Measurements from ENCODE around the gene HS6ST2.

The HS6ST2 gene

DNA sequence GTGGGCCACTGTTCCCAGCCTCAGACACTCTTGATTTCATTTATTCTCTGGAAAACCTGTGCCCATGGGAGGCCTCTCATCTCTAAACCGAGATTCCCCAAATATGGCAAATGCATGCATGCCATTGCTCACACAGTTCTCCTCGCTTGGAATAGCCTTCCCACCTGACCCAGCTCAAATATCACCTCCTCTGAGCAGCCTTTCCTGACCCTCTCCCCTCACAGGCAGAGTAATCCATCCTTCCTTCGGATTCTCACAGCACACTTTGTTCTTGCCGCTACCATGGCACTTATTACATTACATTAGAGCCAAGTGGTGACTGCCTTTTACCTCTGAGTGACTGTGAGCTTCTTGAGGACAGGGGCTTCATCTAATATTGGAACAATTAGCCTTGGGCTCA is 209.5 kb downstream of the HS6ST2 start:
- no peaks in the 10 kb centered on the region for H3K36me3 ChIP-seq (ENCODE audit: insufficient read depth, low read length)
- H3K27ac ChIP-seq (ENCODE audit: low read length) = no peak overlapping the region
- H2AFZ ChIP-seq (ENCODE audit: low read depth, low read length) = no peak overlapping the region
- no peak overlapping the region for H3K9ac ChIP-seq (ENCODE audit: low read depth, low read length)
- H3K79me2 ChIP-seq (ENCODE audit: insufficient read depth, low read length) = no peaks in the 10 kb centered on the region
- no peaks in the 10 kb centered on the region for H4K20me1 ChIP-seq (ENCODE audit: insufficient read depth, low read length)
- H3K4me3 ChIP-seq (ENCODE audit: low read depth in 1 of 2, low read length in 2 of 2) = no peak overlapping the region
- H3K27me3 ChIP-seq (ENCODE audit: insufficient read depth, low read length, poor library complexity) = no peaks in the 10 kb centered on the region
- DNase-seq (no peak), ATAC-seq (ENCODE audit: insufficient read depth, low read depth) (no peak)
- H3K4me2 ChIP-seq (ENCODE audit: insufficient read depth, low read length) = no peak overlapping the region
- TF ChIP-seq, protein P1, sequence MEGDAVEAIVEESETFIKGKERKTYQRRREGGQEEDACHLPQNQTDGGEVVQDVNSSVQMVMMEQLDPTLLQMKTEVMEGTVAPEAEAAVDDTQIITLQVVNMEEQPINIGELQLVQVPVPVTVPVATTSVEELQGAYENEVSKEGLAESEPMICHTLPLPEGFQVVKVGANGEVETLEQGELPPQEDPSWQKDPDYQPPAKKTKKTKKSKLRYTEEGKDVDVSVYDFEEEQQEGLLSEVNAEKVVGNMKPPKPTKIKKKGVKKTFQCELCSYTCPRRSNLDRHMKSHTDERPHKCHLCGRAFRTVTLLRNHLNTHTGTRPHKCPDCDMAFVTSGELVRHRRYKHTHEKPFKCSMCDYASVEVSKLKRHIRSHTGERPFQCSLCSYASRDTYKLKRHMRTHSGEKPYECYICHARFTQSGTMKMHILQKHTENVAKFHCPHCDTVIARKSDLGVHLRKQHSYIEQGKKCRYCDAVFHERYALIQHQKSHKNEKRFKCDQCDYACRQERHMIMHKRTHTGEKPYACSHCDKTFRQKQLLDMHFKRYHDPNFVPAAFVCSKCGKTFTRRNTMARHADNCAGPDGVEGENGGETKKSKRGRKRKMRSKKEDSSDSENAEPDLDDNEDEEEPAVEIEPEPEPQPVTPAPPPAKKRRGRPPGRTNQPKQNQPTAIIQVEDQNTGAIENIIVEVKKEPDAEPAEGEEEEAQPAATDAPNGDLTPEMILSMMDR (IDR thresholded peaks at IDR 0.05; ENCODE audit: borderline replicate concordance, extremely low read depth, low read length, poor library complexity, severe bottlenecking) = no peak
- no peak for TF ChIP-seq EZH2 (IDR thresholded peaks at IDR 0.05; ENCODE audit: borderline replicate concordance, low read depth, low read length, severe bottlenecking)
- H3K4me1 ChIP-seq (ENCODE audit: insufficient read depth, low read length) = peaks cover 42% of the 10 kb centered on the region
- H3K9me3 ChIP-seq (ENCODE audit: insufficient read depth, low read length, severe bottlenecking) = no peaks in the 10 kb centered on the region

DNA sequence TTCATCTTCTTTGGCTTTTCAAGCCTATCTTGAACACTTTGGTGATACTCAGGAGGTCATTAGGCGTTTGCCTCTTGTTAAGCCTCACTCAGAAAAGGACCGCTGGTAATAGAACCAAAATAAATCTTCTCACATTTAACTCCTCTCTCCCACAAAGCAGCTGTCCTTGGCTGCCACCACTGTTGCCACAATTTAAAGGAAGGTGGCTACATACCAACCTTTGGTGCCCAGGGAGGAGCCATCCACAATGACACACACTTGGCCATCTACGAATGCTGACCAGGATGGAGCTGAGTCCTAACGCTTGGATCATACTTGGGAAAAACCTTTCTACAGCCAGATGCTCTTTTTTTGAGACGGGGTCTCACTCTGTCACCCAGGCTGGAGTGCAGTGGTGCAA is 210.2 kb downstream of the HS6ST2 start:
- H3K79me2 ChIP-seq (ENCODE audit: insufficient read depth, low read length) = no peaks in the 10 kb centered on the region
- H3K27ac ChIP-seq (ENCODE audit: low read length) = no peak overlapping the region
- no peaks in the 10 kb centered on the region for H3K36me3 ChIP-seq (ENCODE audit: insufficient read depth, low read length)
- no peaks in the 10 kb centered on the region for H4K20me1 ChIP-seq (ENCODE audit: insufficient read depth, low read length)
- no peaks in the 10 kb centered on the region for H3K9me3 ChIP-seq (ENCODE audit: insufficient read depth, low read length, severe bottlenecking)
- peaks cover 42% of the 10 kb centered on the region for H3K4me1 ChIP-seq (ENCODE audit: insufficient read depth, low read length)
- no peaks in the 10 kb centered on the region for H3K27me3 ChIP-seq (ENCODE audit: insufficient read depth, low read length, poor library complexity)
- no peak overlapping the region for H3K4me2 ChIP-seq (ENCODE audit: insufficient read depth, low read length)
- no peak overlapping the region for H3K9ac ChIP-seq (ENCODE audit: low read depth, low read length)
- H2AFZ ChIP-seq (ENCODE audit: low read depth, low read length) = no peak overlapping the region
- DNase-seq (no peak), ATAC-seq (ENCODE audit: insufficient read depth, low read depth) (no peak)
- no peak overlapping the region for H3K4me3 ChIP-seq (ENCODE audit: low read depth in 1 of 2, low read length in 2 of 2)
- TF ChIP-seq, protein P1 (IDR thresholded peaks at IDR 0.05; ENCODE audit: borderline replicate concordance, extremely low read depth, low read length, poor library complexity, severe bottlenecking) = no peak
- TF ChIP-seq EZH2 (IDR thresholded peaks at IDR 0.05; ENCODE audit: borderline replicate concordance, low read depth, low read length, severe bottlenecking) = no peak

GRCh38 chrX:132745593-132745992 is 212.8 kb downstream of the HS6ST2 start:
- DNase-seq = no peak
- Histone ChIP-seq H3K79me2 (ENCODE audit: insufficient read depth, low read length) (no peaks in the 10 kb centered on the region), H3K9me3 (ENCODE audit: insufficient read depth, low read length, severe bottlenecking) (no peaks in the 10 kb centered on the region), H3K36me3 (ENCODE audit: insufficient read depth, low read length) (no peaks in the 10 kb centered on the region), H3K4me3 (ENCODE audit: low read depth in 1 of 2, low read length in 2 of 2) (no peak overlapping the region), H4K20me1 (ENCODE audit: insufficient read depth, low read length) (no peaks in the 10 kb centered on the region), H3K9ac (ENCODE audit: low read depth, low read length) (no peak overlapping the region), H3K4me2 (ENCODE audit: insufficient read depth, low read length) (no peak overlapping the region), H3K4me1 (ENCODE audit: insufficient read depth, low read length) (peaks cover 25% of the 10 kb centered on the region), H3K27me3 (ENCODE audit: insufficient read depth, low read length, poor library complexity) (no peaks in the 10 kb centered on the region), H3K27ac (ENCODE audit: low read length) (no peak overlapping the region), H2AFZ (ENCODE audit: low read depth, low read length) (no peak overlapping the region)
- TF ChIP-seq, protein P1 (IDR thresholded peaks at IDR 0.05; ENCODE audit: borderline replicate concordance, extremely low read depth, low read length, poor library complexity, severe bottlenecking) = no peak
- no peak for TF ChIP-seq EZH2 (IDR thresholded peaks at IDR 0.05; ENCODE audit: borderline replicate concordance, low read depth, low read length, severe bottlenecking)
- ATAC-seq (ENCODE audit: insufficient read depth, low read depth) = no peak

- H3K36me3 ChIP-seq (ENCODE audit: insufficient read depth, low read length) = no peaks in the 10 kb centered on the region
- H4K20me1 ChIP-seq (ENCODE audit: insufficient read depth, low read length) = no peaks in the 10 kb centered on the region
- no peak overlapping the region for H3K9ac ChIP-seq (ENCODE audit: low read depth, low read length)
- H2AFZ ChIP-seq (ENCODE audit: low read depth, low read length) = no peak overlapping the region
- no peak for DNase-seq
- H3K4me2 ChIP-seq (ENCODE audit: insufficient read depth, low read length) = no peak overlapping the region
- H3K27me3 ChIP-seq (ENCODE audit: insufficient read depth, low read length, poor library complexity) = no peaks in the 10 kb centered on the region
- no peak overlapping the region for H3K27ac ChIP-seq (ENCODE audit: low read length)
- H3K9me3 ChIP-seq (ENCODE audit: insufficient read depth, low read length, severe bottlenecking) = no peaks in the 10 kb centered on the region
- TF ChIP-seq EZH2 (IDR thresholded peaks at IDR 0.05; ENCODE audit: borderline replicate concordance, low read depth, low read length, severe bottlenecking) = no peak
- TF ChIP-seq, protein P1 (IDR thresholded peaks at IDR 0.05; ENCODE audit: borderline replicate concordance, extremely low read depth, low read length, poor library complexity, severe bottlenecking) = no peak
- no peaks in the 10 kb centered on the region for H3K79me2 ChIP-seq (ENCODE audit: insufficient read depth, low read length)
- ATAC-seq (ENCODE audit: insufficient read depth, low read depth) = peak; percentile 72
- no peak overlapping the region for H3K4me3 ChIP-seq (ENCODE audit: low read depth in 1 of 2, low read length in 2 of 2)
- peaks cover 14% of the 10 kb centered on the region for H3K4me1 ChIP-seq (ENCODE audit: insufficient read depth, low read length)
Observed at GRCh38 chrX:132744470-132744869, 214.0 kb downstream of the HS6ST2 start.
